Transverse colon (tissue), 4 donors: ENCODE data around the gene RECK. TPM values are rescaled to one million over a fixed set of nuclear protein-coding genes. Genes with fewer than 3 reads are reported as not detected.

Experiments used
- DNase-seq: peaks from one replicate; pipeline ENCODE4 v3.0.0-alpha.2; 2019
- H3K27ac ChIP-seq, 4 donors: fragments of 200-600 bp; sonication (generic); 2 replicates each; pipeline ENCODE4 v1.5.1; 2016 to 2018; ENCODE audit warnings: inconsistent platforms in 4 of 4
- H3K27me3 ChIP-seq: fragments of 200-600 bp; sonication (generic); 2 replicates; pipeline ENCODE4 v1.5.1; 2017; ENCODE audit warnings: inconsistent platforms
- H3K36me3 ChIP-seq, 4 donors: fragments of 200-600 bp; sonication (generic); 2 replicates each; pipeline ENCODE4 v1.5.1; 2017 to 2019; ENCODE audit warnings: inconsistent platforms in 4 of 4
- H3K4me1 ChIP-seq, 4 donors: fragments of 200-600 bp; sonication (generic); 2 replicates each; pipeline ENCODE4 v1.5.1; 2017 to 2020; ENCODE audit warnings: inconsistent platforms in 4 of 4
- H3K4me3 ChIP-seq, 4 donors: fragments of 200-600 bp; sonication (generic); 1 replicate in 1 of 4; 2 replicates in 3 of 4; pipeline versions ENCODE4 v1.5.1 to v1.6.1; 2017 to 2019; ENCODE audit warnings: inconsistent platforms in 4 of 4
- H3K9me3 ChIP-seq, 2 donors: fragments of 200-600 bp; sonication (generic); 2 replicates each; pipeline ENCODE4 v1.5.1; 2017 to 2019; ENCODE audit warnings: inconsistent platforms in 2 of 2
- CTCF ChIP-seq, 5 experiments: fragments of 200-600 bp in 3 of 5; fragments of 450-650 bp in 2 of 5; sonication (generic) in 3 of 5; IDR thresholded peaks; 1 replicate in 2 of 5; 2 replicates in 3 of 5; pipeline ENCODE4 v1.5.1; 2016 to 2017; ENCODE audit warnings: antibody characterized with exemption in 5 of 5, inconsistent platforms in 3 of 5, mild to moderate bottlenecking in 2 of 5, moderate library complexity in 1 of 5
- EP300 ChIP-seq: sonication (generic); formaldehyde crosslinking; IDR thresholded peaks from one replicate; pipeline ENCODE4 v1.6.1; 2017; ENCODE audit warnings: antibody characterized with exemption, low read depth
- POLR2A ChIP-seq: fragments of 450-650 bp; IDR thresholded peaks from one replicate; pipeline ENCODE4 v1.6.1; 2016; ENCODE audit warnings: antibody characterized with exemption, mild to moderate bottlenecking, moderate library complexity
- POLR2AphosphoS5 ChIP-seq, 3 donors: sonication (generic); formaldehyde crosslinking; IDR thresholded peaks; one replicate each; pipeline ENCODE4 v1.6.1; 2016; ENCODE audit warnings: antibody characterized with exemption in 3 of 3
- WGBS, 2 donors: methylation state at CpG; one replicate each; pipeline ENCODE4 v1.1.5; 2018; ENCODE audit warnings: low coverage in 1 of 2; 5-methylcytosine and 5-hydroxymethylcytosine counted together
- in situ Hi-C, 4 donors: fragments of 200-750 bp; cut with MboI; loops; one replicate each; pipeline versions ENCODE4 v1.15.0 to v1.15.1; 2017; ENCODE audit warnings: low sequenced_read_pairs in 3 of 4, low pct_ligation_motif_present in 1 of 4, low pct_unique_long_range_greater_than_20kb in 1 of 4
- intact Hi-C: fragments of 100-400 bp; cut with DNase I; formaldehyde crosslinking; loops from one replicate; pipeline ENCODE4 v1.15.1; 2023; ENCODE audit warnings: low total_unique reads
- total RNA-seq, 4 donors: library from RNA; depleted of rRNA; stranded (reverse); fragments of >200 nt; gene quantifications; one replicate each; pipeline ENCODE4 v1.1.0, GENCODE V29; 2016

RECK gene
- total RNA-seq, 4 donors from 2014 or later = 1.5 to 30.3 (median 6.0) TPM

GRCh38 chr9:36053971-36054370 lies 17.3 kb downstream of the RECK start:
- no peak for DNase-seq
- in situ Hi-C loops = no loop called here
- Histone ChIP-seq H3K4me1 (peaks cover 0 to 4% (median 0%) of the 10 kb centered on the region in 4 donors), H3K27ac (no peak overlapping the region), H3K4me3 (no peak overlapping the region), H3K36me3 (no peaks in the 10 kb centered on the region), H3K9me3 (no peaks in the 10 kb centered on the region), H3K27me3 (no peaks in the 10 kb centered on the region)
- intact Hi-C loops = no loop called here
- WGBS, 2 donors = 30 to 37% methylated on average over 2 to 3 of the region's 3 CpGs
- TF ChIP-seq EP300 = no peak
- no peak for TF ChIP-seq POLR2AphosphoS5 (IDR thresholded peaks at IDR 0.05)
- no peak for TF ChIP-seq CTCF (IDR thresholded peaks at IDR 0.05)
- no peak for TF ChIP-seq POLR2A

- Histone ChIP-seq H3K27me3 (no peaks in the 10 kb centered on the region), H3K4me1 (peaks cover 0 to 4% (median 0%) of the 10 kb centered on the region in 4 donors), H3K9me3 (no peaks in the 10 kb centered on the region), H3K36me3 (no peaks in the 10 kb centered on the region), H3K4me3 (no peak overlapping the region), H3K27ac (no peak overlapping the region)
- no peak for DNase-seq
- WGBS, 2 donors = 41 to 44% methylated on average over 3 of the region's 3 CpGs
- intact Hi-C loops (no loop called here), in situ Hi-C loops (no loop called here)
- no peak for TF ChIP-seq EP300
- no peak for TF ChIP-seq POLR2A
- no peak for TF ChIP-seq CTCF (IDR thresholded peaks at IDR 0.05)
These were observed 20.2 kb downstream of the RECK start for GRCh38 chr9:36056896-36057295.

- intact Hi-C loops (no loop called here), in situ Hi-C loops (no loop called here)
- no peak overlapping the region for H3K4me3 ChIP-seq
- DNase-seq = no peak
- no peaks in the 10 kb centered on the region for H3K36me3 ChIP-seq
- WGBS, 2 donors = 92% methylated on average over 2 of the region's 2 CpGs
- H3K27ac ChIP-seq = no peak overlapping the region
- no peaks in the 10 kb centered on the region for H3K27me3 ChIP-seq
- H3K9me3 ChIP-seq = no peaks in the 10 kb centered on the region
- TF ChIP-seq CTCF (IDR thresholded peaks at IDR 0.05) (no peak), POLR2A (no peak), EP300 (no peak), POLR2AphosphoS5 (IDR thresholded peaks at IDR 0.05) (no peak)
- no peaks in the 10 kb centered on the region for H3K4me1 ChIP-seq
These were observed 27.2 kb downstream of the RECK start for GRCh38 chr9:36063804-36064447.

- intact Hi-C loops (no loop called here), in situ Hi-C loops (no loop called here)
- H3K4me3 ChIP-seq = no peak overlapping the region
- no peaks in the 10 kb centered on the region for H3K27me3 ChIP-seq
- 65 to 80% methylated on average over 1 of the region's 1 CpG for WGBS, 2 donors
- no peak for TF ChIP-seq POLR2AphosphoS5 (IDR thresholded peaks at IDR 0.05)
- TF ChIP-seq POLR2A = no peak
- TF ChIP-seq CTCF (IDR thresholded peaks at IDR 0.05) = no peak
- no peak for TF ChIP-seq EP300
- H3K9me3 ChIP-seq = no peaks in the 10 kb centered on the region
- H3K4me1 ChIP-seq = no peaks in the 10 kb centered on the region
- H3K27ac ChIP-seq = no peak overlapping the region
- no peaks in the 10 kb centered on the region for H3K36me3 ChIP-seq
- DNase-seq = no peak
These were observed 27.8 kb downstream of the RECK start for GRCh38 chr9:36064448-36065037.
